WTC11 (cell line): ENCODE measurements around the gene COPS9.

Experiments used
- ELF4 ChIP-seq: sonication (generic); formaldehyde crosslinking; IDR thresholded peaks from 2 replicates; pipeline ENCODE4 v1.8.1; 2022; ENCODE audit warnings: low read depth, mild to moderate bottlenecking, moderate library complexity, missing genetic modification reagents
- NR2C2 ChIP-seq: sonication (generic); formaldehyde crosslinking; IDR thresholded peaks from 2 replicates; pipeline ENCODE4 v1.8.0; 2022; ENCODE audit warnings: mild to moderate bottlenecking, missing genetic modification reagents
- ZNF263 ChIP-seq: sonication (generic); formaldehyde crosslinking; IDR thresholded peaks from 2 replicates; pipeline ENCODE4 v1.8.1; 2022; ENCODE audit warnings: low read depth, mild to moderate bottlenecking, moderate library complexity, missing genetic modification reagents
- TF ChIP-seq, protein P1 (sequence below): fragments of 200-600 bp; IDR thresholded peaks from 2 replicates; pipeline ENCODE4 v1.8.0; 2022; ENCODE audit warnings: antibody characterized with exemption

DNA sequence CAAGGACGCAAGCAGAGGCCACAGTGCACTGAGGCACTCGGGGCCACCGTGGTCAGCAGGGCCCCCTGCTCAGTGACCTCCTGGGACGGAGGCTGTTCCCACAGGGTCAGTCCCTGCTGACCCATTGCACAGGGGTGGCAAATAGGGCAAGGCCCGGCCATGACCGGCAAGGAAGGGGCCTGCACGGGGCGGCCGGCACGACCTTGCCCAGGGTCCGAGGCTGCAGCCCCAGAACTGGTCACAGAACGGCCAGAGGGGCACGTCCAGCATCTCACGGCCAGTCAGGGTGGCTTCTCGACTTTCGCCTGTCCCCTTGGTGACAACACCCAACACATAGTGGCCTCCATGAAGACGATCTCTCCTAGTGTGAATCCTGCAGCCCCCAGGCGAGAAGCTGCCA is 31.9 kb upstream of the COPS9 start:
- TF ChIP-seq, protein P1, sequence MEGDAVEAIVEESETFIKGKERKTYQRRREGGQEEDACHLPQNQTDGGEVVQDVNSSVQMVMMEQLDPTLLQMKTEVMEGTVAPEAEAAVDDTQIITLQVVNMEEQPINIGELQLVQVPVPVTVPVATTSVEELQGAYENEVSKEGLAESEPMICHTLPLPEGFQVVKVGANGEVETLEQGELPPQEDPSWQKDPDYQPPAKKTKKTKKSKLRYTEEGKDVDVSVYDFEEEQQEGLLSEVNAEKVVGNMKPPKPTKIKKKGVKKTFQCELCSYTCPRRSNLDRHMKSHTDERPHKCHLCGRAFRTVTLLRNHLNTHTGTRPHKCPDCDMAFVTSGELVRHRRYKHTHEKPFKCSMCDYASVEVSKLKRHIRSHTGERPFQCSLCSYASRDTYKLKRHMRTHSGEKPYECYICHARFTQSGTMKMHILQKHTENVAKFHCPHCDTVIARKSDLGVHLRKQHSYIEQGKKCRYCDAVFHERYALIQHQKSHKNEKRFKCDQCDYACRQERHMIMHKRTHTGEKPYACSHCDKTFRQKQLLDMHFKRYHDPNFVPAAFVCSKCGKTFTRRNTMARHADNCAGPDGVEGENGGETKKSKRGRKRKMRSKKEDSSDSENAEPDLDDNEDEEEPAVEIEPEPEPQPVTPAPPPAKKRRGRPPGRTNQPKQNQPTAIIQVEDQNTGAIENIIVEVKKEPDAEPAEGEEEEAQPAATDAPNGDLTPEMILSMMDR, result no peak
- TF ChIP-seq NR2C2 (CRISPR knock-in tag) (no peak), ELF4 (no peak), ZNF263 (no peak)
